Measurements from ENCODE around the gene PLA2G3.

DNA sequence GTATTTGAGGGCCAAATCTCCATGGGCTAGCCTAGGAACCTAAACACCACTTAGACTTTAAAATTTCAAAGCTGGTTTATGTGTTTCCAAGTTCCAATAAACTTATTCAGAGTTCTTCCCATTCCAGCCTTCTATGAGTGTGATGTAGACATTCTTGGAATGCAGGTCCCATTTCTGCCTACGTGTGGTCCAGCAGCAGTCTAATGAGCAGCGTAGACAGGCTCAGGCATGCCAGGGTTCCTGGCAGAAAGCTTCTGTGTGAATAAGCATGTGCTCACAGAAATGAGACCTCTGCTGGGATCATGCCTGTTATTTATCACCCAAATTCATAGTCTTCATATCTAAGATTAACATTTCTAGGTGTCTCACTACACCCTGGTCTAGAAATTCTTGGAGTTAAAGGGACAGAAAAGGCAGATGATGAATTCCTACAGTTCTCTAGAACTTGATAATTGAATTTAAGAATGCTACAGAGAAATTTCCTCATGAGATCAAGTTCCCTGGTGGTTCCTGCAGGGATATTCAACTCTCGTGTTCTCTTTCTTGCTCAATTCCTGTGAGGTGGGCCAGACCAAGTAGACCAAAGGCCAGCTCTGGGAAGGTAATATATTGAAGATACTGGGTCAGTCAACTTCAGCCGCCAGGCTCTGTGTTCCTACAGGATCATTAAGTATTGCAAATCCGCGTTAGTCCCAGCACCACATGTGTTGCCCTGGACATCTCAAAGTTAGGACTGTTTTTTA lies 37.3 kb upstream of the PLA2G3 start:
- TF ChIP-seq EZH2 (IDR thresholded peaks at IDR 0.05; ENCODE audit: borderline replicate concordance, low read depth, low read length, severe bottlenecking) (no peak), POLR2A (IDR thresholded peaks at IDR 0.05; ENCODE audit: low read depth, low read length) (no peak)
- TF ChIP-seq, protein P1, sequence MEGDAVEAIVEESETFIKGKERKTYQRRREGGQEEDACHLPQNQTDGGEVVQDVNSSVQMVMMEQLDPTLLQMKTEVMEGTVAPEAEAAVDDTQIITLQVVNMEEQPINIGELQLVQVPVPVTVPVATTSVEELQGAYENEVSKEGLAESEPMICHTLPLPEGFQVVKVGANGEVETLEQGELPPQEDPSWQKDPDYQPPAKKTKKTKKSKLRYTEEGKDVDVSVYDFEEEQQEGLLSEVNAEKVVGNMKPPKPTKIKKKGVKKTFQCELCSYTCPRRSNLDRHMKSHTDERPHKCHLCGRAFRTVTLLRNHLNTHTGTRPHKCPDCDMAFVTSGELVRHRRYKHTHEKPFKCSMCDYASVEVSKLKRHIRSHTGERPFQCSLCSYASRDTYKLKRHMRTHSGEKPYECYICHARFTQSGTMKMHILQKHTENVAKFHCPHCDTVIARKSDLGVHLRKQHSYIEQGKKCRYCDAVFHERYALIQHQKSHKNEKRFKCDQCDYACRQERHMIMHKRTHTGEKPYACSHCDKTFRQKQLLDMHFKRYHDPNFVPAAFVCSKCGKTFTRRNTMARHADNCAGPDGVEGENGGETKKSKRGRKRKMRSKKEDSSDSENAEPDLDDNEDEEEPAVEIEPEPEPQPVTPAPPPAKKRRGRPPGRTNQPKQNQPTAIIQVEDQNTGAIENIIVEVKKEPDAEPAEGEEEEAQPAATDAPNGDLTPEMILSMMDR (IDR thresholded peaks at IDR 0.05; ENCODE audit: extremely low read depth in 1 of 2, insufficient read depth in 1 of 2, low read depth in 1 of 2, low read length in 2 of 2): no peak
